OCI-LY3 (cell line): ENCODE data around the gene NOB1.

Experiments
- H2AFZ ChIP-seq: fragments of 200-600, 300-600 bp; shearing (Covaris generic); 2 replicates; pipeline ENCODE4 v1.6.0; 2014; ENCODE audit warnings: antibody characterized with exemption, low read depth, low read length
- H3K27ac ChIP-seq: fragments of 200-600, 300-600 bp; sonication (generic); 2 replicates; pipeline ENCODE4 v1.5.1; 2014; ENCODE audit warnings: mild to moderate bottlenecking, low read length, moderate library complexity, mixed read lengths
- H3K27me3 ChIP-seq: fragments of 200-600, 300-600 bp; sonication (generic); 2 replicates; pipeline ENCODE4 v1.6.1; 2014; ENCODE audit warnings: low read depth, low read length, mixed read lengths
- H3K36me3 ChIP-seq: fragments of 200-600, 300-600 bp; sonication (generic); replicated peaks from 2 replicates; pipeline ENCODE3; 2014; ENCODE audit warnings: low read depth, low read length, mixed read lengths
- H3K4me1 ChIP-seq: fragments of 300-600, 200-600 bp; sonication (generic); 2 replicates; pipeline ENCODE4 v1.6.1; 2014; ENCODE audit warnings: low read length, mixed read lengths
- H3K4me2 ChIP-seq: fragments of 200-600, 300-600 bp; sonication (generic); 2 replicates; pipeline ENCODE4 v1.6.1; 2014; ENCODE audit warnings: low read length, mixed read lengths
- H3K4me3 ChIP-seq: fragments of 300-600, 200-600 bp; sonication (generic); 2 replicates; pipeline ENCODE4 v1.5.1; 2014; ENCODE audit warnings: antibody characterized with exemption, mild to moderate bottlenecking, low read length, moderate library complexity
- H3K79me2 ChIP-seq: fragments of 300-600, 200-600 bp; shearing (Covaris generic); 2 replicates; pipeline ENCODE4 v1.6.1; 2014; ENCODE audit warnings: mild to moderate bottlenecking, low read length, mixed read lengths
- H3K9ac ChIP-seq: fragments of 300-600, 200-600 bp; shearing (Covaris generic); 2 replicates; pipeline ENCODE4 v1.6.0; 2014; ENCODE audit warnings: mild to moderate bottlenecking, low read length, moderate library complexity
- H3K9me3 ChIP-seq: fragments of 200-600, 300-600 bp; shearing (Covaris generic); 2 replicates; pipeline ENCODE4 v1.6.1; 2014; ENCODE audit warnings: low read length, mixed read lengths; ENCODE audit not compliant: insufficient read depth
- H4K20me1 ChIP-seq: fragments of 200-600, 300-600 bp; sonication (generic); 2 replicates; pipeline ENCODE4 v1.6.1; 2016; ENCODE audit warnings: low read length, mixed read lengths; ENCODE audit not compliant: insufficient read depth
- CTCF ChIP-seq: fragments of 200-600, 300-600 bp; sonication (generic); IDR thresholded peaks from 2 replicates; pipeline ENCODE4 v1.5.1; 2014; ENCODE audit warnings: antibody characterized with exemption, low read length, low read depth
- EZH2phosphoT487 ChIP-seq: fragments of 200-600 bp; shearing (Covaris generic); IDR thresholded peaks from 2 replicates; pipeline ENCODE4 v1.6.1; 2018; ENCODE audit warnings: antibody characterized with exemption, mixed run types, low read depth

The NOB1 gene

GRCh38 chr16:69703638-69704037 is 51.1 kb downstream of the NOB1 start:
- peaks cover 36% of the 10 kb centered on the region for H3K36me3 ChIP-seq
- no peak for TF ChIP-seq CTCF
- TF ChIP-seq EZH2phosphoT487: no peak
- H3K4me2 ChIP-seq: no peak overlapping the region

GRCh38 chr16:69701866-69702265 is 52.9 kb downstream of the NOB1 start:
- no peak overlapping the region for H3K9ac ChIP-seq
- H4K20me1 ChIP-seq: no peaks in the 10 kb centered on the region
- no peaks in the 10 kb centered on the region for H3K9me3 ChIP-seq
- H3K27me3 ChIP-seq: no peaks in the 10 kb centered on the region
- TF ChIP-seq EZH2phosphoT487: no peak
- TF ChIP-seq CTCF: no peak
- H3K27ac ChIP-seq: no peak overlapping the region
- H3K79me2 ChIP-seq: no peaks in the 10 kb centered on the region
- no peak overlapping the region for H2AFZ ChIP-seq
- H3K4me1 ChIP-seq: no peaks in the 10 kb centered on the region
- H3K36me3 ChIP-seq: peaks cover 35% of the 10 kb centered on the region
- no peak overlapping the region for H3K4me3 ChIP-seq
- H3K4me2 ChIP-seq: no peak overlapping the region

More at GRCh38 chr16:69703638-69704037, 51.1 kb downstream of the NOB1 start:
- Histone ChIP-seq H3K9me3 (no peaks in the 10 kb centered on the region), H3K27me3 (no peaks in the 10 kb centered on the region), H2AFZ (no peak overlapping the region), H3K4me3 (no peak overlapping the region), H3K27ac (no peak overlapping the region), H3K4me1 (no peaks in the 10 kb centered on the region), H3K9ac (no peak overlapping the region), H3K79me2 (no peaks in the 10 kb centered on the region), H4K20me1 (no peaks in the 10 kb centered on the region)

- H3K27me3 ChIP-seq: no peaks in the 10 kb centered on the region
- no peak overlapping the region for H2AFZ ChIP-seq
- TF ChIP-seq CTCF (no peak), EZH2phosphoT487 (no peak)
- no peak overlapping the region for H3K4me2 ChIP-seq
- no peaks in the 10 kb centered on the region for H4K20me1 ChIP-seq
- H3K79me2 ChIP-seq: no peaks in the 10 kb centered on the region
- H3K4me3 ChIP-seq: no peak overlapping the region
- peaks cover 35% of the 10 kb centered on the region for H3K36me3 ChIP-seq
- H3K9me3 ChIP-seq: no peaks in the 10 kb centered on the region
- H3K4me1 ChIP-seq: no peaks in the 10 kb centered on the region
- H3K9ac ChIP-seq: no peak overlapping the region
- no peak overlapping the region for H3K27ac ChIP-seq
Observed at GRCh38 chr16:69701452-69701851, 53.3 kb downstream of the NOB1 start.

- Histone ChIP-seq H3K79me2 (no peaks in the 10 kb centered on the region), H3K4me3 (no peak overlapping the region), H3K27ac (no peak overlapping the region), H3K9ac (no peak overlapping the region), H3K27me3 (no peaks in the 10 kb centered on the region), H2AFZ (no peak overlapping the region), H3K4me2 (no peak overlapping the region), H3K4me1 (no peaks in the 10 kb centered on the region), H4K20me1 (0 out of 2 replicates have a peak, but pooled peaks cover 2% of the 10 kb centered on the region), H3K36me3 (peaks cover 45% of the 10 kb centered on the region), H3K9me3 (no peaks in the 10 kb centered on the region)
- no peak for TF ChIP-seq EZH2phosphoT487
- TF ChIP-seq CTCF: no peak
Observed at GRCh38 chr16:69699915-69700314, 54.8 kb downstream of the NOB1 start.
